T-helper 17 cell (primary cell): Measurements from ENCODE around the gene LRRC3. TPM values are rescaled to one million over a fixed set of nuclear protein-coding genes. Genes with fewer than 3 reads are reported as not detected.
"Not testable (repeated sequence)": the region's sequence is repeated elsewhere in the genome, so short reads cannot be mapped to it uniquely, and the experiment has no call there.

ENCODE experiments used
- ATAC-seq: fragments of 150-1000 bp; cut with Tn5 transposase; 2 replicates; pipeline ENCODE4 v1.10.0; 2021; ENCODE audit warnings: mild to moderate bottlenecking, moderate library complexity
- DNase-seq, 3 donors: peaks; one replicate each; pipeline versions ENCODE4 v3.0.0 to v3.0.0-alpha.2; 2020 to 2021
- H3K9me3 ChIP-seq: one replicate; pipeline ENCODE4 v1.7.0; 2013; ENCODE audit warnings: low read length, mild to moderate bottlenecking; ENCODE audit not compliant: control insufficient read depth, poor library complexity, severe bottlenecking
- H3K27ac Mint-ChIP-seq: one replicate; pipeline ENCODE4 v1.8.0; 2022; ENCODE audit warnings: mild to moderate bottlenecking, moderate library complexity, mixed read lengths
- H3K27me3 Mint-ChIP-seq: one replicate; pipeline ENCODE4 v1.8.0; 2022; ENCODE audit warnings: mixed read lengths
- H3K36me3 Mint-ChIP-seq: one replicate; pipeline ENCODE4 v1.8.0; 2022; ENCODE audit warnings: low read depth, mixed read lengths
- H3K4me1 Mint-ChIP-seq: one replicate; pipeline ENCODE4 v1.8.0; 2022; ENCODE audit warnings: mild to moderate bottlenecking, mixed read lengths
- H3K4me3 Mint-ChIP-seq: one replicate; pipeline ENCODE4 v1.8.0; 2022; ENCODE audit warnings: mild to moderate bottlenecking, moderate library complexity, mixed read lengths
- total RNA-seq, 4 donors: library from RNA in 2 of 4; stranded (reverse) in 2 of 4; gene quantifications; one replicate each; pipeline ENCODE4 v1.2.3 and lab custom pipeline; 2022 to 2026

Gene LRRC3
- total RNA-seq, 2 donors from 2014 or later: 0.85 to 1.0 TPM

DNA sequence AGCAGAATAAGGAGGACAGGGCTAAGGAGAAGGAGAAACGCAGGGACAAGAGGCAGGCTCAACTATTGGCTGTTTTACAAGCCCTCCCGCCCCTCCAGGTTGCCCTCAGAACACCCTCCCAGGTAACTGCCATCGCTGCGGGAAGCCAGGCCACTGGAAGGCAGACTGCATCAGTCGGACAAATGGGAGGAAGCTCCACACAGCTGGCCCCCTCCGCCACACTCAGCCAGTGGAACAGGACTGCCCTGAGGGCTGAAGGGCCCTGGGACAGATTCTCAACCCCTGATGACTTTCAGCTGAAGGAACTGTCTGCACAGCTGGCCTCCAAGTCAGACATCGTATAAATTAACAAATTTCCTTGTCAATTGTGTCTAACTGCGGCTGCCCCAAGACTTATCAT lies 21.8 kb downstream of the LRRC3 start:
- Mint-ChIP-seq H3K36me3 (no peaks in the 10 kb centered on the region), H3K4me3 (no peak overlapping the region), H3K4me1 (no peaks in the 10 kb centered on the region), H3K27ac (no peak overlapping the region), H3K27me3 (peaks cover 1% of the 10 kb centered on the region)
- DNase-seq (no peak), ATAC-seq (no peak)
- no peaks in the 10 kb centered on the region for H3K9me3 ChIP-seq

DNA sequence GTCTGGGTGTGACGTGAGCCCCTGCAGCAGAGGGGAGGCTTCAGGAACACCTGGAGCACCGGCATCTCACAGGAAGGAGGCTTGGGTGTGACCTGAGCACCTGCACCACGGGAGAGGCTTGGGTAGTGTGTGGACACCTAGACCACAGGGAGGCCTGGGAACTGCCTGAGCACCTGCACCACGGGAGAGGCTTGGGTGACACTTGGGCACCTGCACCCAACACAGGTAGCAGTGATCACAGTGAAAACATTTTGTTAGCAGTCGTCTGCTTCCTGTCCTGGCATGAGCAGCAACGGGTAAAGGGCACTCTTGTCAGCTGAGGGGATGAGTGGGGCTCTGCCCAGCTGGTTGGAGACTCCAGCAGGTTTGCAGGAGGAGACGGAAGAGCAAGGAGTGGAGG lies 22.4 kb downstream of the LRRC3 start:
- Mint-ChIP-seq H3K4me1 (no peaks in the 10 kb centered on the region), H3K27ac (peak overlapping the region; percentile 54), H3K36me3 (no peaks in the 10 kb centered on the region), H3K27me3 (peaks cover 7% of the 10 kb centered on the region), H3K4me3 (no peak overlapping the region)
- DNase-seq (no peak), ATAC-seq (no peak)
- H3K9me3 ChIP-seq: no peaks in the 10 kb centered on the region

DNA sequence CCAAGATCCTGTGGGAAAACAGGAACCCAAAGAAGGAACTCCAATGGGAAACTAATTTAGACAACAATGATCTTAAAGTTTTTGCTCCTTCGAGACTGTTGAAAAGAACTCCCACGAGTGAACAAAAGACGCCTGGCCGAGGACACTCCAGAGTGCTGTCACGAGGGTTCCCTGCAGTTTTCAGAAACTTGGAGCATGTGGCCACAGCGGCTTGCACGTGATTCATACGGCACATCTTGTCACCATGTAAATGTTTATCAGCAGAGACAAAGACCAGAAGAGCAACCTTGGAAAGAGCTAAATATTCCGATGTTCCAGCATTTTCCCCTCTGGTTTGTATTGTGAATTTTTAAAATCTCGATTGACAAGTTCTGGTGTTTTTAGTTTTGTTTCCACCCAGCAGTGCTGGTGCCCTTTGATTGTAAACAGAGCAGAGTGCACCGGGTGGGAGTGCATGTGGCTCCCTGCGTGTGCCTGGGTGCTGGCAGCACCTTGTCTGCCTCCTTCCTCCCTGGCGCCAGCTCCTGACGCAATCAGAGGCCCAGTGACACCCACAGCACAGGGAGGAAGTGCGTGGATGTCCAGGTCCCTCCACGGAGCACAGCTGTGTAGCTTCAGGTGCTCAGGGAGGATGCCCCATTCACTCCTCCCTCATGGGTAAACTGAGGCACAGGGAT lies 23.0 kb downstream of the LRRC3 start:
- ATAC-seq (no peak), DNase-seq (no peak)
- Mint-ChIP-seq H3K4me3 (no peak overlapping the region), H3K27me3 (peaks cover 9% of the 10 kb centered on the region), H3K27ac (peak overlapping the region; percentile 70), H3K36me3 (no peaks in the 10 kb centered on the region), H3K4me1 (no peaks in the 10 kb centered on the region)
- H3K9me3 ChIP-seq: no peaks in the 10 kb centered on the region

DNA sequence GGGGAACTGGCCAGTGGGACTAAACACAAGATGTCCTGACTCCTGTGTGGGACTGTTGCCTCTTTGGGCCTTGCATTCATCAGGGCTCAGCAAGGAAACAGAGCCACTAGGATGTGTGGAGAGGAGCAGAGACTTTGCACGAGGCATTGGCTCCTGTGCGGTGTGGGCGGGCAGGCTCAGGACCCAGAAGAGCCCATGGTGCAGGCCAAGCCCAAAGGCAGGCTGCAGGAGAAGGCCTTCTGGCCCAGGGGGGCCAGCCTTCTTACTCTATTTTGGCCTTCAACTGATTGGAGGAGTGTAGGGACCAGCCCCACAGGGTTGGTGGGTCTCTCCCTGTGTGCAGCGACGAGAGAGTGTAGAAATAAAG lies 23.5 kb downstream of the LRRC3 start:
- DNase-seq: no peak
- Mint-ChIP-seq H3K27ac (peak overlapping the region; percentile 70), H3K27me3 (peaks cover 9% of the 10 kb centered on the region), H3K36me3 (no peaks in the 10 kb centered on the region), H3K4me1 (no peaks in the 10 kb centered on the region), H3K4me3 (no peak overlapping the region)
- no peaks in the 10 kb centered on the region for H3K9me3 ChIP-seq
- ATAC-seq: no peak

DNA sequence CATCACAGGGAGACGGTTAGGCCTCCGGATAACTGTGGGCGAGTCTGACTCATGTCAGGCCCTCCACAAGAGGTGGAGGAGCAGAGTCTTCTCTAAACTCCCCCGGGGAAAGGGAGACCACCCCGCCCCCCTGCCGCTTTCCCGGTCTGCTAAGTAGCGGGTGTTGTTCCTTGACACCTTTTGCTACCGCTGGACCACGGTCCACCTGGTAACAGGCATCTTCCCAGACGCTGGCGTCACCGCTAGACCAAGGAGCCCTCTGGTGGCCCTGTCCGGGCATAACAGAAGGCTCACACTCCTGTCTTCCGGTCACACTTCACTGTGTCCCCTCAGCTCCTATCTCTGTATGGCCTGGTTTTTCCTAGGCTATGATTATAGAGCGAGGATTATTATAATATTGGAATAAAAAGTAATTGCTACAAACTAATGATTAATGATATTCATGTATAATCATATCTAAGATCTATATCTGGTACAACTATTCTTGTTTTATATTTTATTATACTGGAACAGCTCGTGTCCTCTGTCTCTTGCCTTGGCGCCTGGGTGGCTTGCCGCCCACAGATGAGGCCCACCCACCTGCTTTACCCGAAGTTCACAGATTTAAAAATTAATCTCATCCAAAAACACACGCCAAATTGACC lies 24.4 kb downstream of the LRRC3 start:
- H3K9me3 ChIP-seq, H3K36me3 Mint-ChIP-seq, ATAC-seq, H3K4me1 Mint-ChIP-seq: not testable (repeated sequence)
- peak overlapping the region; percentile 70 for H3K27ac Mint-ChIP-seq
- H3K27me3 Mint-ChIP-seq: peaks cover 15% of the 10 kb centered on the region
- peak in 1 of 3 donors; percentile 35 for DNase-seq
- H3K4me3 Mint-ChIP-seq: peak overlapping the region; percentile 57

GRCh38 chr21:44480200-44481053 lies 25.1 kb downstream of the LRRC3 start:
- ATAC-seq (no peak), DNase-seq (no peak)
- H3K9me3 ChIP-seq: no peaks in the 10 kb centered on the region
- Mint-ChIP-seq H3K27me3 (peaks cover 15% of the 10 kb centered on the region), H3K4me3 (no peak overlapping the region), H3K36me3 (no peaks in the 10 kb centered on the region), H3K4me1 (peaks cover 3% of the 10 kb centered on the region), H3K27ac (peak overlapping the region; percentile 70)

GRCh38 chr21:44482581-44483287 lies 27.4 kb downstream of the LRRC3 start:
- H3K36me3 Mint-ChIP-seq: no peaks in the 10 kb centered on the region
- no peak for ATAC-seq

GRCh38 chr21:44483288-44484237 lies 28.3 kb downstream of the LRRC3 start:
- DNase-seq: no peak
- no peaks in the 10 kb centered on the region for H3K36me3 Mint-ChIP-seq
- H3K4me3 Mint-ChIP-seq: no peak overlapping the region
- H3K9me3 ChIP-seq: no peaks in the 10 kb centered on the region
- ATAC-seq: no peak
- H3K4me1 Mint-ChIP-seq: peaks cover 6% of the 10 kb centered on the region
- peak overlapping the region; percentile 6 for H3K27ac Mint-ChIP-seq
- H3K27me3 Mint-ChIP-seq: peaks cover 15% of the 10 kb centered on the region

More at GRCh38 chr21:44482581-44483287, 27.4 kb downstream of the LRRC3 start:
- Mint-ChIP-seq H3K27me3 (peaks cover 15% of the 10 kb centered on the region), H3K4me1 (peaks cover 6% of the 10 kb centered on the region), H3K4me3 (no peak overlapping the region), H3K27ac (peak overlapping the region; percentile 6)
- no peaks in the 10 kb centered on the region for H3K9me3 ChIP-seq
- no peak for DNase-seq

- ATAC-seq (no peak), DNase-seq (no peak)
- H3K4me3 Mint-ChIP-seq: no peak overlapping the region
- peaks cover 6% of the 10 kb centered on the region for H3K4me1 Mint-ChIP-seq
- H3K36me3 Mint-ChIP-seq: no peaks in the 10 kb centered on the region
- no peaks in the 10 kb centered on the region for H3K9me3 ChIP-seq
- peaks cover 24% of the 10 kb centered on the region for H3K27me3 Mint-ChIP-seq
- no peak overlapping the region for H3K27ac Mint-ChIP-seq
Measured at GRCh38 chr21:44484498-44485253, 29.4 kb downstream of the LRRC3 start.

- Mint-ChIP-seq H3K36me3 (no peaks in the 10 kb centered on the region), H3K27me3 (peaks cover 29% of the 10 kb centered on the region), H3K27ac (no peak overlapping the region), H3K4me3 (peak overlapping the region; percentile 3), H3K4me1 (peaks cover 6% of the 10 kb centered on the region)
- ATAC-seq: peak; percentile 50
- DNase-seq: peak in 1 of 3 donors; percentile 25
- H3K9me3 ChIP-seq: no peaks in the 10 kb centered on the region
Measured at GRCh38 chr21:44485254-44485793, 30.0 kb downstream of the LRRC3 start.

- ATAC-seq (no peak), DNase-seq (no peak)
- Mint-ChIP-seq H3K36me3 (no peaks in the 10 kb centered on the region), H3K27ac (no peak overlapping the region), H3K27me3 (peaks cover 29% of the 10 kb centered on the region), H3K4me3 (no peak overlapping the region), H3K4me1 (peaks cover 6% of the 10 kb centered on the region)
- no peaks in the 10 kb centered on the region for H3K9me3 ChIP-seq
Measured at GRCh38 chr21:44485796-44486195, 30.5 kb downstream of the LRRC3 start.
